Breast epithelium (tissue), 3 donors: ENCODE measurements around the gene CTNNBL1.

Experiments
- CTCF ChIP-seq, 3 donors: fragments of 450-650 bp; IDR thresholded peaks; one replicate each; pipeline ENCODE4 v1.5.1; 2016 to 2017; ENCODE audit warnings: antibody characterized with exemption in 3 of 3, mild to moderate bottlenecking in 3 of 3, moderate library complexity in 3 of 3
- POLR2AphosphoS5 ChIP-seq, 3 donors: sonication (generic); formaldehyde crosslinking; IDR thresholded peaks; one replicate each; pipeline ENCODE4 v1.6.1; 2017; ENCODE audit warnings: antibody characterized with exemption in 3 of 3

DNA sequence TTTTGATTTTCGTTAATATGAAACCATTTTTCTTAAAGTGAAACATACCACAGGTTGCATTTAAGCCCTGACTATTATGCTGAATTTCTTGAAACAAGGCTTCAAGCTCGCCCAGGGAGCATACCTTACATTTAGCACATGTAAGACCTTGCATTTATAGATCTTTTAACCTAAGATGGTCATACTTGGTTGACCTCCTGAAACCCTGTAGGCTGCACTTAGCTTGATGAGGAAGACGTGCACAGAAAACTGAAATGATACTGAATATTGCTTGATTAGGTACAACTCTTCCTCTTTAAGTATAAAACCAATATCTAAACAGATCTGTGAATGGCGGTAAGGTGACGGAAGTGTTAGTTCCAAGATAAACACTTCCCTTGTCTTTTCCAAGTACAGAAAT is 82.2 kb downstream of the CTNNBL1 start:
- TF ChIP-seq CTCF (IDR thresholded peaks at IDR 0.05) (no peak), POLR2AphosphoS5 (IDR thresholded peaks at IDR 0.05) (no peak)
